SHP77 treated with DMSO at 0.1 percent for 48 hours (cell line): ENCODE measurements around the gene CTNND2.

Experiments
- DNase-seq: peaks from one replicate; lab custom pipeline; 2025; lab: John Stamatoyannopoulos, UW

The CTNND2 gene

GRCh38 chr5:11171236-11171635 lies 733.0 kb downstream of the CTNND2 start:
- DNase-seq, result no peak

GRCh38 chr5:11166923-11167322 lies 737.3 kb downstream of the CTNND2 start:
- no peak for DNase-seq

DNA sequence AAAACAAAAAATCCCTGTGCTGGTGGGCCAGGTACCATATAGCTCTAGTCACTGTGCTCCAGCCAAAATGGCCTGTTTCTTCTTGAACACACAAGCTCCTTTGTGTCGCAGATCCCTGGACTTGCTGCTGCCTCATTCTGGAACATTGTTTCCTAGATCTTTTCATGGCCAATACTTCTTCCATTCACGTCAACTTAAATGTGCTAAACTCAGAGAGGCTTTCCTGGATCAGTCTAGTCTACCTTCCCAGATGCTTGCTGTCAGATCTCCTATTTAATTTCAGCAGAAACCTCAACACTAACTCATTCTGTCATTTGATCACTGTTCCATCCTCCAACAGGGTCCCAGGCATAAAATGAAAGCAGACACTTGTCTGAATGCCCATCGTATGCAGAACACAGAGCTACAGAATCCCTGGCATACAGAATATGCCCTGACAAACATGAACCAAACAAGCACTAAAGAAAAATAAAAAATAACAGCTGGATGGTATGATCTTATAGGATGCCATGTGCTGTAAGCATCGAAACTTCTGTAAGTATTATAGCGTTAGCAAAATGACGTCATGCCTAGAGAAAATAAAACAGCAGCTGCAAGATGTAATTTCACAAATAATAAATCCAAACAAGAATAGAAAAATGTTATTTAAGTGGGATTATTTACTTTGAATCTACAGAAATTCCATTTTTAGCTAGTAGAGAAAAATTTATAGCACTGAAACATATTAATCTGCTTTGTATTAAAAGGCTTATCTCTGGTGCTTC lies 739.5 kb downstream of the CTNND2 start:
- peak; percentile 11 for DNase-seq

- DNase-seq, result no peak
Observed at GRCh38 chr5:11157132-11157531, 747.1 kb downstream of the CTNND2 start.

GRCh38 chr5:11153670-11154382 lies 750.4 kb downstream of the CTNND2 start:
- no peak for DNase-seq

DNA sequence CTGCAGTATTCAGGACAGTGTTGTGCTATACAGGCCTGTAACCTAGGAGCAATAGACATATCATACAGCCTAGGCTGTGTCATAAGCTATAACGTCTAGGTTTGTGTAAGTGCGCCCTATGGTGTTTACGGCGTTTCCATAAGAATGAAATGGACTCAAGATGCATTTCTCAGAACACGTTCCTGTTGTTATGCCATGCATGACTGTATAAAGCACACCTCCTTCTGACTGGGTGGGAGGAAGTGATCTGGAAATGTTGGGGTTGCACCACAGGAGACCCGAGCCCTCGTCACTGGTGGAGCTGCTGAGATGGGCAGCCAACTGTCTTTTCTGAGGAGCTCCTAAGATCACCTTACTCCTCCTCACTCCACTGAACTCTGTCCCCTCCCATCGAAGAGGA lies 751.9 kb downstream of the CTNND2 start:
- no peak for DNase-seq

DNA sequence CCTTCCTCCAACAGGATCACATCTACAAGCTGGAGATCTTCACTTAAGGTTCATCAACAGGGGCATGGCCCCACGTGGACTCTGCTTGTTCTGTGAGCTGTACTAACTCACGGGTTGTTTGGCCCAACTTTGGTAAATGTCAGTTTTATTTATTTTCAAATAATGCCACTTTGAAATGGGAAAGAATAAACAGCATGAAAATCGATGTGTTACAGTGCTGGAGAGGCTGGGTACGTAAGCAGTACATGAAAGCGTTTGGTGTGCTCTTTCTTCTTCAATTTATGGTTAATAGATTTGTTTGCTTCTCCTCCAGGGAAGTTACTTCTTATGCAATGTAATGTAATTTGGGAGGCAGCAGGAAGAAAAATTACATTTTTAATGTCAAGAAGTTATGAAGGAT lies 753.3 kb downstream of the CTNND2 start:
- no peak for DNase-seq

DNA sequence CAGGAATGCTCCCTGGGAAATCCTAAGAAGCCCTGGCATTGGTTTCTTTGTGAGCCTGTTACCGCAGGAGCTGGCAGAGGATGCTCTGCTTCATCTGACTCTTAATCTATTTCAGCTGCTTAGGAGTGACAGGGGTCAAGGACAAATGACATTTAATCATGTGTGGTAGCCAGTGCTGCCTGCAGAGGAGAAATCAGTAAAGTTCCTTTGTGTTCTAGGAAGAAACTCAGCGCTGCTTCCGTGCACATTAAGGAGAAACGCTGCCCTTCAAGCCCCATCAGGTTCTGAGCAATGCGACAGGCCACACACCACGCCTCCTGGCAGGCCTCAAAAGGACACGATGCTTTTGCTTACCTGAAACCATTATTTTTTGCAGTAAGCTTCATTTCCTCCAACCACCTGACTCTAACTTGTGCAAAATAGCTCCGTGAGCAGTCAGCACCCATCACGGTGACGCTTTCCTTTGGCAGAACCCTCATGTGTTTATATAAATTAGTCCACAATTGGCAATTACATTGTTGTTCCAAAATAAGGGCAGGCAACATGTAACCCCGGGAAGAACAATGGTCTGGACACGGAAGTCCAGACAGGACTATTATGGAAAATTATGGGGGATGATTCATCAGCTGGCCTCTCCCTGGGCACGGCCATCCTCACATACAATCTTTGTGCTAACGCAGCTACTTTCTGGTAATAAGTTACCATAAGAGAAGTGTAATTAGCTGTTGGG lies 755.3 kb downstream of the CTNND2 start:
- no peak for DNase-seq

GRCh38 chr5:11146171-11146570 lies 758.1 kb downstream of the CTNND2 start:
- DNase-seq, result no peak

GRCh38 chr5:11143456-11144267 lies 760.6 kb downstream of the CTNND2 start:
- DNase-seq, result no peak

- no peak for DNase-seq
Observed at GRCh38 chr5:11139217-11139865, 764.9 kb downstream of the CTNND2 start.

- DNase-seq, result no peak
Observed at GRCh38 chr5:11130131-11130530, 774.1 kb downstream of the CTNND2 start.

DNA sequence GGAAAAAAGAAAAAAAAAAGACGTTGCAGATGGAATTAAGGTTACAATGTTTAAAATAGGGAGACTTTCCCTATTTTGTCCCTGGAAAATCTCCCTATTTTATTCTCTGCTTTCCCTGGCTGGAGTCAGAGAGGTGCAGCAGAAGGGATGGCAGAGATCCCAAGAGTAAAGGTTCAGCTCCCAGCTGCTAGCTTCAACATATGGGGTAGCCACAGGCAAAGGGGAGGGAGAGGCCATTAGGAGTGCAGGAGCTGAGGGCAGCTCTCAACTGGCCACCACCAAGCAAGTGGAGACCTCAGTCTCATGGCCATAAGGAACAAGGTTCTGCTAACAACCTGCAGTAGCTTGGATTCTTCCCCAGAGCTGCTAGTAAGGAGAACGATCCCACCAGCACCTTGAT lies 776.2 kb downstream of the CTNND2 start:
- DNase-seq, result no peak

DNA sequence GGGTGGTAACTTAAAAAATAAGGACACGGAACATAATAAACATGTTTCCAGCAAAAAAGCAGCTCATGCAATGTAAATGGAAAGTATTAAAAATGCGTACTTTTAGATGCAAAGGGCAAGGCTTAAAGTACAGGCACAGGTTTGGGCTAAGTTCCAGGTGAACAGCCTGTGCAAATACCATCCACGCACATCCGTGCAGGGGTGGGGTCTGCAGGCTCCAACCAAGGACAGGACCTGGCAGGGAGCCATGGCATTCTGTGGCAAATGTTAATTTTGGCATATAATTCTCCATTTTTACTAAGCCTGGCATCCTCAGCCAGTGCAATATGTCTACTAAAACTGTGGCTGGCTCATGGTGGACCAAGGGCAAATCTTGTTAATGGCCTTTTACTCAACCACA lies 777.4 kb downstream of the CTNND2 start:
- no peak for DNase-seq

- no peak for DNase-seq
Observed at GRCh38 chr5:11121885-11122284, 782.4 kb downstream of the CTNND2 start.

- DNase-seq, result no peak
Observed at GRCh38 chr5:11110128-11110527, 794.1 kb downstream of the CTNND2 start.

DNA sequence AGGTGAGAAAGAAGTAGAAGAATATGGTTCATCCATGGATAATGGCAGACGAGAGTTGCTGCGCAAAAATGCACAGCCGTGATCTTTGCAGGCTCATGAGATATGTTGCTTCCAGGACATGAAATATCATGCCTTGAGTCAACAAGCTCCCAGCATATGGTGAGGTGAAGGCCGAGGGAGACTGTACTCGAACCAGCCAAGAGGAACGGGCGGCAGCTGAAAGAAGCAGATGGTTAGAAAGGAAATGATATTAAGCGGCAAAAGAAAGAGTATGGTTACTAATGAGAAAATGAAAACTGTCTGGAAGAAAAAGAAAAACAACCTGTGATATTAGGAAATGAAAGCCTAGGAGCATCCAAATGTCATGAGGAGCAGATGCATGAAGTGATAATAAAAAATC lies 798.5 kb downstream of the CTNND2 start:
- no peak for DNase-seq

DNA sequence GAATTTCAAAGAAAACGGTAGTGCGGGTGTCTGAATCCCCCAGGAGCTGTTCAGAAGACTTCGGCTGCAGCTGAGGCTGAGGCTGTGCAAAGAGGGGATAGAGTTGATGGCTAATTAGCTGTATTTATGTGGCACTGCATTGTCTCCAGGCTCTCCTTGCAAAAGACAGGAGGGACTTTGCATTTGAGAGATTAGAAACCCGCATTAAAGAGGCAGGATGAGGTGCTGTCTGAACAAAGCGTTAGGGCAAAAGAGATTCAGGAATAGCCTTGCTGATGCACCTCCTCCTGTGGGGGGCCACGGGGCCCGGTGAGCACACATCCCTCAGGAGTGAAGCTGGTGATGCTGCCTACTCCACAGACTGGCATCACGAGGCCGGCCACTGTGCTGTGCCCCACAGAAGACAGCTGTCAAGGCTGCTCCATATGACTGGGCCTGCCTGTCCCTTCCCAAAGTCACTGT lies 799.6 kb downstream of the CTNND2 start:
- DNase-seq, result no peak

DNA sequence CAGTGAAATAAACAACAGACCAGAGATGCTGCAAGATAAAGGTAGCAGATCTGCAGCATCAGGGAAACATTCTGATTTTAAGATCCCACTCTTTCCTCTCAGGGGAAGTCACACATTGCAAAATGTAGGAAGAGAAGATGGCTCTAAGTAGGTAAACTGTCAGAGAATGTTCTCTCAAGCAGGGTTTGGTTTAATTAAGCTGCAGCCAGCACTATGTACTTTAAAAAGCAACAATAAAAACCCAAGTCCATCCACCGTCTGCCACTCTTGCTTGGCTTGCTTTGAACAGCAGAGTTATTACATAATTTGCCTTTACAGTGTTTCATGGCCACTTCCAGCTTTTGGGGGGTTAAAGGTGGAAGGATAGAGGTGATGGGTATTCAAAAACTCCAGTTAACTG lies 800.0 kb downstream of the CTNND2 start:
- DNase-seq, result no peak

- no peak for DNase-seq
Observed at GRCh38 chr5:11084111-11084510, 820.1 kb downstream of the CTNND2 start.

DNA sequence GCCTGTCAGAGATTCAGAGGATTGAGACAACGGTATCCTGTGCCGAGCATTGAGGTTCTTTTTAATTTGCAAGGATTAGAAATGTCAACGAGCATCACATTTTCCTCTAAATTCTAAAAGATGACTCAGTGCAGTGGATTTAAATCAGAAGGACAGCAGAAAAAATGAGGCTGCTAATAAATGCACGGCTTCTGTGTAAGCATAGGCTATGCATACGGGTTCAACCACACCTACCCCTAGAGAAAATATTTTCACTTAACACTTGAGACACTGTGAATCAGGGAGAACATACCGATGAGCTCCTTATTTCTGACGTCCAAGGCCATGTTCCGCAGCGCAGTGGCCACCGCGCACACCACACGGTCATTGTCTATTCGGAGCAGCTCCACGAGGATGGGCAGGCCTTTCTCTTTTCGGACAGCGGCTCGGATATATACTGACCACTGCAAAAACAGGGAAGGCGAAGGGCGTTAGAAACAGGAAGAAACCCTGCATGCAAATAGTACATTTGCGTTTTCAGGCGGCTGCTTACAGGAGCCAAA lies 821.8 kb downstream of the CTNND2 start:
- no peak for DNase-seq
